CD4-positive, alpha-beta T cell treated with Interferon alpha-2 for 1 hour (primary cell): ENCODE measurements around the gene FRG2B.
"Not testable (repeated sequence)": the region's sequence is repeated elsewhere in the genome, so short reads cannot be mapped to it uniquely, and the experiment has no call there.

Source experiments
- DNase-seq, 2 donors: peaks; one replicate each; pipeline ENCODE4 v3.0.0-alpha.2; 2020 to 2022

The FRG2B gene

DNA sequence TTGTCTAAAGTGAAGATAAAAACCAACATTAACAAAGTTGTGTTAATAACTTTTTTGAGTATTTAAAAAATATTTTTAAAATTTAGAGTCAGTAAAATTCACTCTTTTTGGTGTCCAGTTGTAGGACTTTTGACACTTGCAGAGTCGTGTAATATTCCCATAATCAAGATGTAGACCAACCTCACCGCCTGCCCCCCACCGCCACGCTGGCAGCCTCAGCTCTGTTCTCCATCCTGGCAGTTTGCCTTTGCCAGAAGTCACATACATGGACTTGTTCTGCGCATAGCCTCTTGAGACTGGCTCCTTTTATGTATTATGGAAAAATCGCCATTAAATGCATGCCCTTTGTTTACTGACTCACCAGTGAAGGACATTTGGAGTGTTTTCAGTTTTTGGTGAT lies 33.9 kb downstream of the FRG2B start:
- no peak for DNase-seq

GRCh38 chr10:133590970-133591359 lies 35.6 kb downstream of the FRG2B start:
- no peak for DNase-seq

DNA sequence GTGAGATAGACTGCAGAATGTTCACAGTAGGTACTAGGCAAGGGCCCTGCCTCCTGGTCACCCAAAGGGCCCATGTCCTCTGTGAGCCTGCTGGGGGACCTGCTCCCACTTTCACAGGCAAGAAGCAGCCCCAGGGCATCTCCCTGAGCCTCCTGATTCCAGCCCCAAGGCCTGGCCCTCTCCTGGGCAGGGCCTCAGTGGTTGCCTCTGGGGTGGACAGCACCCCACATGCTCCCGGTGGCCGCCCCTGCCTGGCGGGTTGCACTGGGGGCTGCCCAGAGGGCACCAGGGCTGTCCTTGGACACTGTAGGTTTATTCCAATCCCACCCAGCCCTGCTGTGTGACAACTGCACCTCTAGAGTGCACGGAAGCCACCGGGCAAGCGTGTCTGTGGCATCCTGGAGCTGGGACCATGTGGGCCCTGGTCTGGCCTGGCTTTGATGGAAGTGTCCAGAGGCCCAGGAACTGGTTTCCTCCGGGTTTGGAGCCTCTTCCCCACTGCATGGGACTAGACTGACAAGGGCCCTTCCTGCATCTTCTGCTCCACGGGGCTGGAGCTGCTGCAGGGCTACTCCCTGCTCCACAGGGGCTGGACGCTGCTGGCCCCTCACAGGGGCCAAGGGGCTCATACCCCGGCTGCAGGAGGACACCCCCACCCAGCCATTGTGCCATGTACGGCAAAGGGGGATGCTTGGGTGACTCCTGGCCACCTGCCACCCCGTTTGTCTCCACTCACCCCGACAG lies 36.2 kb downstream of the FRG2B start:
- no peak for DNase-seq

DNA sequence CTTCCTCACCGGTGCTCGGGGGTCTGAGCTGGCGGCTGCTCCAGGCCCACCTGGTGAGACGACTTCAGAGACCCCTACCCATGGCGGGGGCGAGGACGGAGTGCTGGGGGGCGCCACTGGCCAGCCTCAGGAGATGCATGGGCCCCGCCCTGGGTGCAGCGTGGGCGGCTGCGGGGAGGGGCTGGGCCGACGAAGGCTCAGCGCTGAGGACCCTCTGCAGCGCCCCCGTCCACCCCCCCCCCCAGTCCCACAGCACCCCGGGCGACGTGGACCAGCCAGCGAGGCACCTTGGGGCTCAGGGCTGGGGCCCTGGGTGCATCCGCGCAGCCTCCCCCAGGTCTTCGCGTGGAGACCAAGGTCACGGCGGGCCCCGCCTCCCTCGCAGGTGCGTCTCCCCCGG lies 49.6 kb downstream of the FRG2B start:
- DNase-seq, result not testable (repeated sequence)
